Inferior parietal cortex (tissue), 1 donor: ENCODE data around the gene CNIH3.
"Not testable (repeated sequence)": the region's sequence is repeated elsewhere in the genome, so short reads cannot be mapped to it uniquely, and the experiment has no call there.

Experiments used
- DNase-seq: peaks from one replicate; pipeline ENCODE4 v3.0.0-alpha.2; 2016; ENCODE audit errors: extremely low spot score

CNIH3 gene

GRCh38 chr1:224687465-224687864, 71.3 kb downstream of the CNIH3 start:
- no peak for DNase-seq

- DNase-seq: peak; percentile 36
These were observed 73.3 kb downstream of the CNIH3 start for GRCh38 chr1:224689374-224689773.

- DNase-seq: no peak
These were observed 74.5 kb downstream of the CNIH3 start for GRCh38 chr1:224690576-224690975.

GRCh38 chr1:224691148-224691925, 75.2 kb downstream of the CNIH3 start:
- peak; percentile 52 for DNase-seq

GRCh38 chr1:224694969-224695368, 78.9 kb downstream of the CNIH3 start:
- DNase-seq: no peak

- DNase-seq: no peak
These were observed 79.9 kb downstream of the CNIH3 start for GRCh38 chr1:224696021-224696420.

GRCh38 chr1:224696891-224697765, 81.0 kb downstream of the CNIH3 start:
- peak; percentile 31 for DNase-seq

GRCh38 chr1:224698015-224698451, 81.9 kb downstream of the CNIH3 start:
- DNase-seq: peak; percentile 27

GRCh38 chr1:224700918-224701531, 84.9 kb downstream of the CNIH3 start:
- no peak for DNase-seq

- DNase-seq: no peak
These were observed 87.6 kb downstream of the CNIH3 start for GRCh38 chr1:224703702-224704101.

GRCh38 chr1:224704107-224704735, 88.1 kb downstream of the CNIH3 start:
- DNase-seq: no peak

GRCh38 chr1:224705578-224705977, 89.5 kb downstream of the CNIH3 start:
- DNase-seq: no peak

GRCh38 chr1:224707843-224708725, 92.0 kb downstream of the CNIH3 start:
- DNase-seq: no peak

GRCh38 chr1:224710196-224710595, 94.1 kb downstream of the CNIH3 start:
- no peak for DNase-seq

GRCh38 chr1:224711231-224711756, 95.2 kb downstream of the CNIH3 start:
- DNase-seq: not testable (repeated sequence)

- no peak for DNase-seq
These were observed 95.8 kb downstream of the CNIH3 start for GRCh38 chr1:224711876-224712275.

- no peak for DNase-seq
These were observed 97.1 kb downstream of the CNIH3 start for GRCh38 chr1:224713228-224713627.

- no peak for DNase-seq
These were observed 98.4 kb downstream of the CNIH3 start for GRCh38 chr1:224714553-224714952.

GRCh38 chr1:224718470-224719053, 102.4 kb downstream of the CNIH3 start:
- DNase-seq: no peak

GRCh38 chr1:224719716-224720115, 103.6 kb downstream of the CNIH3 start:
- DNase-seq: no peak
